ENCODE measurements around the gene ERG.

ERG gene

GRCh38 chr21:38496224-38496623 is 2.1 kb downstream of the ERG start:
- DNase-seq (ENCODE audit: low spot score), result no peak

- DNase-seq (ENCODE audit: low spot score), result no peak
These were observed 2.6 kb downstream of the ERG start for GRCh38 chr21:38495696-38496095.

GRCh38 chr21:38495242-38495641 is 3.0 kb downstream of the ERG start:
- DNase-seq (ENCODE audit: low spot score), result no peak

GRCh38 chr21:38494703-38495102 is 3.6 kb downstream of the ERG start:
- DNase-seq (ENCODE audit: low spot score), result no peak

DNA sequence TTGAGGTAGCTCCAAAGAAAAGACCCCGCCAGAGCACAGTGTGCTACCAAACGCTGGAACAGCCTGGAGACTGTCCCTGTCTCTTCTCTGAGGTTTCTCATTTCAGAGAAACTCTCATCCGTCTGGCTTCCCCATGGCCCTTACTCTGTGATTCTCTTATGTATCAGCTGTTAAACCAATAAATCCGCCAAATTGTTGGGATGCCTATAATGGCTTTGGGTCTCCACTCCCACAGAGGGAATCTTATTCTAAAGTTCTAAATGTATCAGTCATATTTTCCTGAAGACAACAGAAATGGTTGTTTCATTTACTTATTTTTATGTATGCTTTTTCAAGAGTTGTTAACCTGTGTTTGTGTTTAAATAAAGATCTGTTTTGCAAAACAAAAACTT is 4.0 kb downstream of the ERG start:
- no peak for DNase-seq (ENCODE audit: low spot score)

DNA sequence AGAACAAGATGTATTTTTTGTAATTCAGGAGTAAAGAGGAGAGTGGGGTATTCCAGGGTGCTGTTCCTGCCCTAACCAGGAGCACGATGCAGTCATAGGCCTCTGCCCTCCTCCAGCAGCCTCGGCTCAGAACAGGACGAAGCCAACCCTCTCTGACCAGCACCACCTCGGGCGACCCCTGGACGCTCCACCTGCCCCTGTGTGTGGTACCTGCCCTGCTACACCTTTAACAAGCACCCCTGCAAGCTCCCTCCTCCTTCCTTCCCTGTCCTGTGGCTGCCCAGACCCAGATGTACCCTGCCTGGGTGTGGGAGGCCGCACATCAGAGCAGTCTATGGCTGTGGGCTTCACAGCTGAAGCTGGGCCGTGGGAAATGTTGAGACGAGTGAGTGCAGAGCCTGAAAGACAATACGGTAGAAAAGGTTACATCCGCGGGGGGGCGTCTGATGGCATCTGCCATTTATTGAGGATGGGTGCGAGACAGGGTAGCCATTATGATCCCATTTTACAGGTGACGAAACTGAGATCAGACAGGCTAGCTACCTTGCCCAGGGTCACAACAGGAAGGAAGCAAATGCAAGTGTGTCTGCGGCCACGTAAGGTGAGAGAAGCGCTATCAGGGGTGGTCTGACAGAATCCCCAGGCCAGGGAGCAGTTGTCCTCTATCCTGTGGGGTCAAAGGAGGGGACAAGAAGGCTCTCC is 4.6 kb downstream of the ERG start:
- DNase-seq (ENCODE audit: low spot score), result no peak

DNA sequence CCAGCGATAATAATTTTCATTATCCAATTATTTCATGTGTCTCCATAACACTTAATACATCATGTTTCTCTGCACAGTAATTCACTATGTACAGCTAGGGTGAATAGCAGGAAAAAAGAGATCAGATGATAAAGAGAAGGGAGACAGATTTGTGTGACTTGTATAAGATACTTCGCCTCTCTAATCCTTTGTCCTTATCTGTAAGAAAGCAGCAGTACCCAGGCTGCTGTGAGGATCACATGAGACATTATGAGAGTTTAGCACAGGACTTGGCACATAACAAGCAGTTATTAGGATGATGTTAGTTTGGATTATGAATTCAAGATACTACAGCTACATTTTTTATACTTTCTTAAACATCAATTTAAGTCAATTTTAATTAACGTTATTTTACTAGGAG is 6.3 kb downstream of the ERG start:
- DNase-seq (ENCODE audit: low spot score), result no peak

DNA sequence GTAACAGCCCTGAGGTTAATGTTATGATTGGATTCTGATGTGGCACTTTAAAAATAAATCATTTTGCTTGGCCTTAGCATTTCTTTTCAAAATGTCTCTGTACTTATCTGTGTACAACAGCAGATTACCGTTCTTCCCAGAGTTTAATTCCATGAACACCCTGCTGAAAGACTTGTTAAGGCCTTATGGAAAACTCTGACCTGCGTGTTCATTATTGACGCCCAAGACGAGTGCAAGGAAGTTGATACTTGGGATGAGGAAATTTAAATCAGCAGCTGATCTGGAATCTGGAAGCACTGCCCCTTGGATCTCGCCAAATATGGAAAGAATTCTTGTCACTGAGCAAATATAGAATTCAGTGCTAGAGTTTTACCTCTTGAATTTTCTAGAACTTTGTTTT is 6.7 kb downstream of the ERG start:
- DNase-seq (ENCODE audit: low spot score), result no peak

- no peak for DNase-seq (ENCODE audit: low spot score)
These were observed 7.8 kb downstream of the ERG start for GRCh38 chr21:38490411-38491020.

GRCh38 chr21:38489729-38490128 is 8.5 kb downstream of the ERG start:
- no peak for DNase-seq (ENCODE audit: low spot score)

- no peak for DNase-seq (ENCODE audit: low spot score)
These were observed 9.0 kb downstream of the ERG start for GRCh38 chr21:38489271-38489652.

DNA sequence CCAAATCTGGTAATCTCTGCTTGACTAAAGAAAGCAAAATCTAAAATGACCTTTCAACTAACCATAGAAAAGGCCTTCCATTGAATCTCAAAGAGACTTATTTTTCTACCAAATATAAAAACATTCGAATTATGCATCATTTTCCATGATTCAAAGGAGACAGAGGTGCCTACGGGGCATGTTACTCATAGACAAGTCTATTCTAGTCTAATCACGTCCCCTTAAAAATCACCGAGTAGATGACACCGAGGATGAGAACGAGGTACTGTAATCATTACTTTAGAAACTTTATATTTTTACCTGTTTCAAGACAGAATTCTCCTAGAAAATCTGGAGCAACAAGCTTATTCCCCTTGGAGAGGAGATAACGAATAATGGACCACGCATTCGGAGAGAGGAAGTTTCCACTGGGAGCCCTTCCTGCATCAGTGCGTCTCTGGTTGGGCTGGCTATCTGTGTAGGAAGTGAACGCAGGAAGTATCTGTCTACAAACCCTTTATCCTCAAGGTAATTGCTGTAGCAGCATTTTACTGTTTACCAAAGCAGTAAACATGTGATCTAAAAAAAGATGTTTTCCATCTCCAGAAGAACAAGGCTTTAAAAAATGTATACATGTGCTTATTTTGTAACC is 9.5 kb downstream of the ERG start:
- DNase-seq (ENCODE audit: low spot score), result no peak

GRCh38 chr21:38487901-38488639 is 10.2 kb downstream of the ERG start:
- DNase-seq (ENCODE audit: low spot score), result peak; percentile 70

DNA sequence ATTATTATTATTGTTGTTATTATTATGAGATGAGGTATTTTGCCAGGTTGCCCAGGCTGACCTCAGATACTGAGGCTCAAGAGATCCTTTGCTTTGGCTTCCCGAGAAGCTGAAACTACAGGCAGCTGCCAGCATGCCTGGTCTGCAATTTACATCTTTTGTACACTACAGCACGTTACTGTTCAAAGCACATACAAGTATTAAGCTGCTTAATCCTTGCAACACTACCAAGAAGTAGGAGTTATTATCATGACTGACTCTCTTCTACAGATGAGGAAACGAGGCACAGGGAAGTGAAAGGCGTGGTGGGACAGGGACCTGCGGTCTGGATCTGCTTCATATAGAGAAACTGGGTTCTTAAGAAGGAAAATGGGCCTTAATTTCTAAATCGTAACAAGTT is 11.6 kb downstream of the ERG start:
- DNase-seq (ENCODE audit: low spot score), result no peak

DNA sequence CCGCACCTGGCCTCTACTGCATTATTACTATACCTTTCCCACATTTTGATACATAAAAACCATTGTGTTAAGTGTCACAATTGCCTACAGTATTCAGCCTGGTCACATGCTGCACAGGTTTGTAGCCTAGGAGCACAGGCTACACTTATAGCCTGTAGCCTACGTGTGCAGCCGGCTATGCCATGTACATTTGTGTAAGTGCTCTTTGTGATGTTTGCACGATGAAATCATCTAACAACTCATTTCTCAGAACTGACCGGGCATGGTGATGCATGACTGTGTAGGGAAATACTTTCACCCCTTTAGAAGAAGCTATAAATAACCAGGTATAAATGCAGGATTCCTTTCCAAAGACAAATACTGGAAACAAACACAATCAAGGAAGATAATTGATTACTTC is 12.1 kb downstream of the ERG start:
- no peak for DNase-seq (ENCODE audit: low spot score)

GRCh38 chr21:38479641-38480525 is 18.4 kb downstream of the ERG start:
- no peak for DNase-seq (ENCODE audit: low spot score)

DNA sequence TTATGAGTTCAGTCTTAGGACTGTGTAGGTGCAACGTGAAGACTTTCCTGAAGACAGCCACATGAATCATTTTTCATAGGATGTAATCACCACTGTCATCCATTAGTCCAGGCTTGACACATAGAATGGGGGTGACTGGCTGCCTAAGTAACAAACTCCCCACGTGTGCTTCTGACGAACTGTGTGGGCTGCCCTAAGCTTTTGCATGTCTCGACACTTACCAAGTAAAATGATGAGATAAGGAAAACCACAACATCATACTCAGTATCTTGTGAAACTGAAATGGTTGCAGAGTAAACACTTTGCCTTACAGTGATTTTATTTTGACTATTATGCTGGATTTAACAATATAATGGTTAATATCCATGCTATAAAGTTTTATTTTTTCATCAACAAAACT is 19.5 kb downstream of the ERG start:
- no peak for DNase-seq (ENCODE audit: low spot score)

GRCh38 chr21:38477226-38477625 is 21.1 kb downstream of the ERG start:
- DNase-seq (ENCODE audit: low spot score), result no peak

DNA sequence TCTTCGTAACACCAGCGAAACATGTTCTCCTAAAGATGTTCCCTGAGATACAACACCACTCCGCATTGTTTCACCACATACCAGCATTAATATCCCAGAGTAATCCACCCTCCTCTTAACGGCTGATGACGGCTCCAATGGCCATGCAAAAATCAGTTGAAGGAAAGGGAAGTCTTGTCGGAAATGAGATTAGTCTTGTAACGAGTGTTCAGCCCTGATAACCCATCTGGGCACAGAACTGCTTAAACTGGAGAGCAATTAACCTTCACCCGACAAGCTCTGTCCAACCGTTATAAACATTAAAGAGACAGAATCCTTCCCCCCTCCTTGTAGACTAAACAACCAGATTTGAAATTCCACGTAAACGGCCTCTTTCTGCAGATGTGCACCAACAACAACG is 21.9 kb downstream of the ERG start:
- DNase-seq (ENCODE audit: low spot score), result no peak

DNA sequence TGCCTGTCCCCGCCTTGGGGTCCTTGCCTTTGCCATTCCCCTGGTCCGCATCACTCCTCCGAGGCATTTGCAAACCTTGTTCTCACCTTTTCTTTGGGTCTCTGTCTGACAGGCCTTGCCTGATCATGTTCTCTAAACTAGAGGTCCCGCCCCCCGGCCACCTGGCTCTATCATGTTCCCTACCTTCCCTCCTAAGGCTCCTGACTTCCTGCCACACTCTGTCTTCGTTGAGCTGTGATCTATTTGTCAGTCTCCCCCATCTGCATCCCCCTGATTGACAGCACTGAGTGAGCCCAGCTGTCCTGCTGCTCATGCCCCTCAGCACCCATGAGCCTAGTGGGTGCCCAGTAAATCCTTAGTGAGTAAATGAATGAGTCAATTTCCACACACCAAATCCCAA is 22.8 kb downstream of the ERG start:
- DNase-seq (ENCODE audit: low spot score), result no peak

GRCh38 chr21:38474796-38475195 is 23.5 kb downstream of the ERG start:
- DNase-seq (ENCODE audit: low spot score), result no peak

DNA sequence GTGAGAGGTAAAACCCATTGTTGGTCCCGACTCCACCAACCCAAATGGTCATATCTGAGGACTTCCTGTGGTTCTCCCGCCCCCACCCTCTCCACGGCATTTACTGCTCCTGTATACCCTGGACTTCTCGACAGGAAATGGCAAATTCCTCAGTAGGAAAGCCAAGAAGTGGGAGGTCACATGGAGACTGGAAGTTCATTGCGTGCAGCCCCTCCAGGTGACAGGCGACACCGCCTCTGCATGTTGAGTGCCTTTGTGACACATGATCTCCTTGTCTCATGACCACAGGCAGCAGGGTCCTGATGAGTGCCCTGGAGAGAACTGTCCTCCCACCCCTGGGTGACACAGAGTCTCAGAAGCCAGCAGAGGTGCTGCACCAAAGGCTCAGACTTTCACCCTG is 24.2 kb downstream of the ERG start:
- DNase-seq (ENCODE audit: low spot score), result no peak
